ENCODE results near the gene CYP46A1.

Gene CYP46A1

DNA sequence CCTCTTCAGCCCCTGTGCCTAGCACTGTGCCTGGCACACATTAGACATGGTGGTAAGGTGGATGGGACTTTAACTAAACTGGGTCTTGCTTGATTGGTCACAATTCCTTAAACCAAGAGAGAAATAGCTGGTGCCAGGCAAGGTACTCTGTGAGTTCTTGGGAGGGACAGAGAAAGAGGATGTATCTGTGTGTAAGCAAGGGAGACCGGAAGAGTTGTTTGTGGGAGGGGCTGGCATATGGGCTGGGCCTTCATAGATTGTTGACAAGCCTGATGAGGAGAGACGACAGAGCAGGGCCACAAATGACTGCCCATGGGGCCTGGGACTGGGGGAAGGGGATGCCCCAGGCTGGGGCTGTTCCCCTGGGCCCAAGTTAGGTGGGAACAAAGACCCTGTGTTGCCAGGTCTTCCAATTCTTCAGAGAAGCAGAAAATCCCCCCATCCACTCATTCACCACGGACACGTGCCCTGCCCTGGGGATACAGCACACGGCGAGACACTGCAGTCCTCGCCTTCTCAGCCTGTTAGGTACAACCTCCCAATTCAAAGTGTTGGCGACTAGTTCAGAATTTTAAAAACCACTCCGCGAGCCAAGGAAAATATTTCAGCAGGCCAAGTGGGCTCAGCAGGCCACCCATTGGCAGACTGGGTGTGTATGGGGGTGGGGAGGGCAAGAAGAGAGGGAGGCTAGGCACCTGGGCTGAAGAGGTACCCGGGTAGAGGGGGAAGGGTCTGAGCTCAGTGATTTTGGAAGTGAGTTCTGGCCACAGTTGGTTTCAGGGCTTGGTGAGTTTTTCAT lies 11.4 kb upstream of the CYP46A1 start:
- intact Hi-C loops (cut with DNase I): no loop called here
- DNase-seq: peak in 2 of 10 donors; percentile 45 to 52

GRCh38 chr14:99673305-99674063 lies 10.6 kb upstream of the CYP46A1 start:
- intact Hi-C loops (cut with DNase I): no loop called here

GRCh38 chr14:99674064-99674650 lies 9.9 kb upstream of the CYP46A1 start:
- intact Hi-C loops (cut with DNase I): no loop called here
- peak in 1 of 10 donors; percentile 72 for DNase-seq

More at GRCh38 chr14:99673305-99674063, 10.6 kb upstream of the CYP46A1 start:
- DNase-seq: peak in 2 of 10 donors; percentile 42 to 60

DNA sequence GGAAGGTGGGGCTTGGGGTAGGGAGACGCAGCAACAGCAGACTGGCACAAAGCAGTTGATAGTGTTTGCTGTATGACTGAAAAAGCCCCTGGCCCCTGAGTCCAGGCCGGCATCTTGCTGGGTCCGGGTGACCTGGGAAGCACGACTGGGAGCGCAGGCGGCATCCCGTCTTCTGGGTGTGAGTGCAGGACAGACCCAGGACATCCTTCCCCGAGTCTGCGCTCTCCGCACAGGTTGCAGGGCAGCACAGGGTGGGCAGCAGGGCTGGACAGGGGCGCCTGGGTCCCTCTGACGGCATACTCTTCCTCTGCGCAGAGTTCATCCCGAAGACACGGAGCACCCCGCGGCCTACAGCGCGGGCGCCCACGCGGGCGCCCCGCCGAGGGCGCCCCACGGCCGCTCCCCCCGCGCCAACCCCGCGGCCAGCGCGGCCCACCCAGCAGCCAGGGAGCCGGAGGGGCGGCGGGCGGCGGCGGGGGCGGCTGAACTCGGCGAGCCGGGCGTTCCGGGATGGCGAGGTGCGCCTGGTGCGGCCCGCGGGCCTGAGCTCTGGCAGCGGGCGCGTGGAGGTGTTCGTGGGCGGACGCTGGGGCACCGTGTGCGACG lies 9.2 kb upstream of the CYP46A1 start:
- intact Hi-C loops (cut with DNase I): no loop called here
- DNase-seq: peak in 2 of 10 donors; percentile 38 to 72

- DNase-seq: peak in 2 of 10 donors; percentile 51 to 75
- intact Hi-C loops (cut with DNase I): no loop called here
Observed at GRCh38 chr14:99675382-99675835, 8.7 kb upstream of the CYP46A1 start.

- intact Hi-C loops (cut with DNase I): no loop called here
- peak in 1 of 10 donors; percentile 65 for DNase-seq
Observed at GRCh38 chr14:99675951-99676350, 8.1 kb upstream of the CYP46A1 start.

- DNase-seq: peak in 1 of 10 donors; percentile 79
- intact Hi-C loops (cut with DNase I): no loop called here
Observed at GRCh38 chr14:99676657-99677056, 7.4 kb upstream of the CYP46A1 start.

DNA sequence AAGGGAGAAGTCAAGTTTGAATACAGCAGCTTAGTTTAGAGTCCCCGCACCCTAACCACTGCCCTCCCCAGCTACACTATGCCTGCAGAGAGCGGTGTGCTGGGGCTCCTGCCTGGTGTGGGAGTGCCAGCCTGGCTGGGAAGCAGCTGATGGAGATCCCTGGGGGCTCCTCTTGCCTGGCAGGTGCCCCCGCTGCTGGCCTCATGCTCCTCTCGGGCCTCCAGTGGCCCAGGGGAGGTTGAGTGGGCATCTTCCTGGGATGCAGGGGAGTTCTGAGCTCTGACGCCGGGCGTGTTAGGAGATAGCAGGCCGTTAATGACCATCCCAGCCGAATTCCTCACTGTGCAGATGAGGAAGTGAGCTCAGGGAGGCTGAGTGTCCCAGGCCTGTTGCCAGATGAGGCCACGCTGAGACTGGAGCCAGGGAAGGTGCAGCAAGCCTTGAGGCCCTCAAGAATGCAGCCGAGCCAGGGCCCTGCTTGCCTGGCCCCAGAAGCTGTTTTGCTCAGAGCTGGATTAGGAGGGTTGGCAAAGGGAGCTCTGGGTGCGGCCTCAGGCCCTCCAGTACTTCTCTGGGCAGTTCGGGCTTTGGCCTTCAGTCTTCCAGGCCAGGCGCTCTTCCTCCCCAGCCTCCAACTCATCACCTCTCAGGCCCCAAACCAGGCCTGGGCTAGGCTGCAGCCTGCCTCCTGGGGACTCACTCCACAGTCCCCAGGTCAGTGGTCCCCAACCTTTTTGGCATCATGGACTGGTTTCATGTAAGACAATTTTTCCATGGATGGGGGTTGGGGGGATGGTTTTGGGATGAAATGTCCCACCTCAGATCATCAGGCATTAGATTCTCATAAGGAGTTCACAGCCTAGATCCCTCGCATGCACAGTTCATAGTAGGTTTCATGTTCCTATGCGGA lies 6.6 kb upstream of the CYP46A1 start:
- intact Hi-C loops (cut with DNase I): no loop called here

DNA sequence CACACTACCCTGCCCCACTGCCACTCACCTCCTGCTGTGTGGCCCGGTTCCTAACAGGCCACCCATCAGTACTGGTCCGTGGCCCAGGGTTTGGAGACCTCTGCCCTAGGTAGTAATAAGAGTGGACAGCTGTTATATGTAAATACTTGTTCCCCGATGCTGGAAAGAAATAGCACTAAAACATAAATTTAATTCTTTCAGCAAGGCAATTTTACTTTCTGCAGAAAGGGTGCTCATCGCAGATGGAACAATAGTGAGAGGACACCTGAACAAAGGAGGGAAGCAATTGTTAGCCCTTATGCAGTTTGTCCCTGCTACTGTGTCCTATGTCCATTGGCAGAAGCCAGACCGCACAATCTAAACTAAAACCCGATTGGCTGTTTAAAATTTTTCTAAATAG lies 5.9 kb upstream of the CYP46A1 start:
- DNase-seq: no peak
- intact Hi-C loops (cut with DNase I): no loop called here

More for the DNA sequence above, 6.6 kb upstream of the CYP46A1 start:
- peak in 2 of 10 donors; percentile 36 to 57 for DNase-seq

DNA sequence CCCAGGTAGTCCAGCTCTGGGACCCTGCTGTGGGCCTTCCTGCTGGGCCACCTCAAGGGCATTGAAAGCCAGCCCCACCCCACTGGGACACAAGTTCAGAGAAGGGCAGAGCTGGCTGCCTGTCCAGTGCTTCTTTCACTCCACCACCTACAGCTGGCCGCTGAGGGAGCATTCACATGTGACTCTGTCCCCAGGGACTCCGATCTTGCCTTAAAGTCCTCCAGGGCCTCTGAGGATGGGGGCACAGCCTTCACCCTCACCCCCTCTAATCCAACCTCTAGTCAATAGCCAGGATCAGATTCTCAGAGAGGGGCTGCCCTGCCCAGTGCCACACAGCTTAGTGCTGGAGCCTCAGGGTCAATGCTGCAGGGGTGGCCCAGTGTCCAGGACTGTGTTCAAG lies 5.0 kb upstream of the CYP46A1 start:
- intact Hi-C loops (cut with DNase I): no loop called here
- DNase-seq: peak in 1 of 10 donors; percentile 66

GRCh38 chr14:99679543-99679942 lies 4.6 kb upstream of the CYP46A1 start:
- peak in 1 of 10 donors; percentile 52 for DNase-seq
- intact Hi-C loops (cut with DNase I): no loop called here

- intact Hi-C loops (cut with DNase I): no loop called here
Observed at GRCh38 chr14:99679996-99680395, 4.1 kb upstream of the CYP46A1 start.

GRCh38 chr14:99681101-99681831 lies 2.8 kb upstream of the CYP46A1 start:
- peak in 1 of 10 donors; percentile 46 for DNase-seq
- intact Hi-C loops (cut with DNase I): no loop called here

More at GRCh38 chr14:99679996-99680395, 4.1 kb upstream of the CYP46A1 start:
- DNase-seq: peak in 1 of 10 donors; percentile 44

GRCh38 chr14:99681832-99682148 lies 2.3 kb upstream of the CYP46A1 start:
- intact Hi-C loops (cut with DNase I): loop anchor here (2.0 kb wide), 2 partner anchors 111 to 203 kb away; partner anchors contain the start of gene EML1

GRCh38 chr14:99682809-99683618 lies 1.1 kb upstream of the CYP46A1 start:
- peak; percentile 72 to 97 (median 86) for DNase-seq
- intact Hi-C loops (cut with DNase I): loop anchor here (2.0 kb wide), 2 partner anchors 110 to 202 kb away; partner anchors contain the start of gene EML1

More at GRCh38 chr14:99681832-99682148, 2.3 kb upstream of the CYP46A1 start:
- DNase-seq: peak in 1 of 10 donors; percentile 57

DNA sequence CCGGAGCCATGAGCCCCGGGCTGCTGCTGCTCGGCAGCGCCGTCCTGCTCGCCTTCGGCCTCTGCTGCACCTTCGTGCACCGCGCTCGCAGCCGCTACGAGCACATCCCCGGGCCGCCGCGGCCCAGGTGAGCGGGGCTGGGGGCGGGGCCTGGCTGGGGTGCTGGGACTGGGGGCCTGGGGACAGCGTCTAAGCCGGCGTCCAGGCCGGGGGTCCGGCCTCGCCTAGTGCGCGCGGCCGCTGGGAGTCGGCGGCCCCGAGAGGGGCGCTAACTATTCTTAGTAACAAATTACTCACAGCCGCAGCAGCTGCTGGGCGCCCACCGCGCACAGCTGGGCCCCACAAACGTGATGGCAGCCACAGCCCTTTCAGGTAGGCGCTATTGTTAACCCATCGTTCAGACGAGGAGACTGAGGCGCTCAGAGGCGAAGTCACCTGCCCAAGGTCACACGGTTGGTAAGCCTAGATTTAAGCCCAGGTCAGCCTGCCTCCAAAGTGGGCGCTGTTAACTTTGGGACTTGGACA lies 374 bp downstream of the CYP46A1 start:
- intact Hi-C loops (cut with DNase I): no loop called here

DNA sequence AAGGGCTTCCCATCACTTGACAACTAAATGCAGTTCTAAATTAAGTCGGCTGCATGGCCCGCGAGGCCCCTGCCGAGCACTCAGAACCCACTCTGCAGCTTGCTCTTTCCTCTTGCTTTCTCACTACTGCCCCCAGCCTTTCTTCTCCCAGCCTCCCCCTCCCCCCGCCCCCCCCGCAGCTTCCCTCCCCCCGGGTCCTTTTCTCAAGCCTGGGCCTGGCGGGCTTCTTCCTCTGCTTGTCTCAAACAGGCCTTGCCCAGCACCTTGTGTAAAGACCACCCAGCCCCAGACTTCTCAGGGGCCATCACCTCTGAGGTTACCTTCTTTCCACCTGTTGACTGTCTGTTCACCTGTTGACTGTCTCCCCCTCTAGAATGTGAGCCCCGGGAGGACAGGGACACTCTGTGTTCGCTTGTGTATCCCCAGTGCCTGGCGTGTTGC lies 1.1 kb downstream of the CYP46A1 start:
- no peak for DNase-seq
- intact Hi-C loops (cut with DNase I): no loop called here

More for the DNA sequence above, 374 bp downstream of the CYP46A1 start:
- peak in 1 of 10 donors; percentile 79 for DNase-seq
